ENCODE measurements around the gene SCFD2.

The SCFD2 gene

GRCh38 chr4:52869196-52869595 lies 496.7 kb downstream of the SCFD2 start:
- peak; percentile 45 to 86 for DNase-seq

- DNase-seq: peak; percentile 53 to 63
Observed at GRCh38 chr4:52868133-52868532, 497.7 kb downstream of the SCFD2 start.

GRCh38 chr4:52867163-52867562 lies 498.7 kb downstream of the SCFD2 start:
- DNase-seq: no peak

GRCh38 chr4:52866734-52867133 lies 499.1 kb downstream of the SCFD2 start:
- DNase-seq: no peak

GRCh38 chr4:52865300-52865699 lies 500.6 kb downstream of the SCFD2 start:
- DNase-seq: no peak

- DNase-seq: no peak
Observed at GRCh38 chr4:52864793-52865192, 501.1 kb downstream of the SCFD2 start.

GRCh38 chr4:52863324-52863723 lies 502.5 kb downstream of the SCFD2 start:
- no peak for DNase-seq

GRCh38 chr4:52862639-52863161 lies 503.2 kb downstream of the SCFD2 start:
- DNase-seq: no peak

GRCh38 chr4:52861879-52862616 lies 503.8 kb downstream of the SCFD2 start, which contains the start of gene RASL11B:
RASL11B (plus strand) TSS chr4:52862317; CDS start chr4:52862508, 191 bp downstream.
- peak in 1 of 2 experiments; percentile 35 for DNase-seq

GRCh38 chr4:52861171-52861823 lies 504.6 kb downstream of the SCFD2 start:
- DNase-seq: no peak

- no peak for DNase-seq
Observed at GRCh38 chr4:52860361-52860760, 505.5 kb downstream of the SCFD2 start.

- DNase-seq: no peak
Observed at GRCh38 chr4:52856801-52857200, 509.1 kb downstream of the SCFD2 start.

- no peak for DNase-seq
Observed at GRCh38 chr4:52853351-52853750, 512.5 kb downstream of the SCFD2 start.

- DNase-seq: no peak
Observed at GRCh38 chr4:52852711-52853110, 513.1 kb downstream of the SCFD2 start.

- DNase-seq: no peak
Observed at GRCh38 chr4:52852041-52852440, 513.8 kb downstream of the SCFD2 start.

- no peak for DNase-seq
Observed at GRCh38 chr4:52850406-52851124, 515.3 kb downstream of the SCFD2 start.

GRCh38 chr4:52848254-52848653 lies 517.6 kb downstream of the SCFD2 start:
- no peak for DNase-seq

- DNase-seq: no peak
Observed at GRCh38 chr4:52846502-52846901, 519.4 kb downstream of the SCFD2 start.

- DNase-seq: no peak
Observed at GRCh38 chr4:52844596-52844995, 521.3 kb downstream of the SCFD2 start.

GRCh38 chr4:52843958-52844357 lies 521.9 kb downstream of the SCFD2 start:
- no peak for DNase-seq

GRCh38 chr4:52843351-52843750 lies 522.5 kb downstream of the SCFD2 start:
- no peak for DNase-seq

GRCh38 chr4:52842792-52843191 lies 523.1 kb downstream of the SCFD2 start:
- DNase-seq: no peak

- DNase-seq: no peak
Observed at GRCh38 chr4:52841682-52842456, 524.0 kb downstream of the SCFD2 start.

Data from SHP77 (cell line).